Transverse colon (tissue), 4 donors: ENCODE measurements around the gene PRLH. TPM values are rescaled to one million over a fixed set of nuclear protein-coding genes. Genes with fewer than 3 reads are reported as not detected.

Experiments
- DNase-seq: peaks from one replicate; pipeline ENCODE4 v3.0.0-alpha.2; 2019
- H3K27ac ChIP-seq, 4 donors: fragments of 200-600 bp; sonication (generic); 2 replicates each; pipeline ENCODE4 v1.5.1; 2016 to 2018; ENCODE audit warnings: inconsistent platforms in 4 of 4
- H3K27me3 ChIP-seq: fragments of 200-600 bp; sonication (generic); 2 replicates; pipeline ENCODE4 v1.5.1; 2017; ENCODE audit warnings: inconsistent platforms
- H3K36me3 ChIP-seq, 4 donors: fragments of 200-600 bp; sonication (generic); 2 replicates each; pipeline ENCODE4 v1.5.1; 2017 to 2019; ENCODE audit warnings: inconsistent platforms in 4 of 4
- H3K4me1 ChIP-seq, 4 donors: fragments of 200-600 bp; sonication (generic); 2 replicates each; pipeline ENCODE4 v1.5.1; 2017 to 2020; ENCODE audit warnings: inconsistent platforms in 4 of 4
- H3K4me3 ChIP-seq, 4 donors: fragments of 200-600 bp; sonication (generic); 1 replicate in 1 of 4; 2 replicates in 3 of 4; pipeline versions ENCODE4 v1.5.1 to v1.6.1; 2017 to 2019; ENCODE audit warnings: inconsistent platforms in 4 of 4
- H3K9me3 ChIP-seq, 2 donors: fragments of 200-600 bp; sonication (generic); 2 replicates each; pipeline ENCODE4 v1.5.1; 2017 to 2019; ENCODE audit warnings: inconsistent platforms in 2 of 2
- CTCF ChIP-seq, 5 experiments: fragments of 200-600 bp in 3 of 5; fragments of 450-650 bp in 2 of 5; sonication (generic) in 3 of 5; IDR thresholded peaks; 1 replicate in 2 of 5; 2 replicates in 3 of 5; pipeline ENCODE4 v1.5.1; 2016 to 2017; ENCODE audit warnings: antibody characterized with exemption in 5 of 5, inconsistent platforms in 3 of 5, mild to moderate bottlenecking in 2 of 5, moderate library complexity in 1 of 5
- EP300 ChIP-seq: sonication (generic); formaldehyde crosslinking; IDR thresholded peaks from one replicate; pipeline ENCODE4 v1.6.1; 2017; ENCODE audit warnings: antibody characterized with exemption, low read depth
- POLR2A ChIP-seq: fragments of 450-650 bp; IDR thresholded peaks from one replicate; pipeline ENCODE4 v1.6.1; 2016; ENCODE audit warnings: antibody characterized with exemption, mild to moderate bottlenecking, moderate library complexity
- POLR2AphosphoS5 ChIP-seq, 3 donors: sonication (generic); formaldehyde crosslinking; IDR thresholded peaks; one replicate each; pipeline ENCODE4 v1.6.1; 2016; ENCODE audit warnings: antibody characterized with exemption in 3 of 3
- WGBS, 2 donors: methylation state at CpG; one replicate each; pipeline ENCODE4 v1.1.5; 2018; ENCODE audit warnings: low coverage in 1 of 2; 5-methylcytosine and 5-hydroxymethylcytosine counted together
- in situ Hi-C, 4 donors: fragments of 200-750 bp; cut with MboI; loops; one replicate each; pipeline versions ENCODE4 v1.15.0 to v1.15.1; 2017; ENCODE audit warnings: low sequenced_read_pairs in 3 of 4, low pct_ligation_motif_present in 1 of 4, low pct_unique_long_range_greater_than_20kb in 1 of 4
- intact Hi-C: fragments of 100-400 bp; cut with DNase I; formaldehyde crosslinking; loops from one replicate; pipeline ENCODE4 v1.15.1; 2023; ENCODE audit warnings: low total_unique reads
- total RNA-seq, 4 donors: library from RNA; depleted of rRNA; stranded (reverse); fragments of >200 nt; gene quantifications; one replicate each; pipeline ENCODE4 v1.1.0, GENCODE V29; 2016

The PRLH gene
- total RNA-seq, 4 donors from 2014 or later = not detected

- in situ Hi-C loops (loop anchor here in 1 of 4 donors (25.0 kb wide), 1 partner anchor 139 kb away; no protein-coding TSS in a partner anchor), intact Hi-C loops (loop anchor here (10.0 kb wide), 1 partner anchor 76 kb away; no protein-coding TSS in a partner anchor)
- H3K27ac ChIP-seq = no peak overlapping the region
- H3K9me3 ChIP-seq = no peaks in the 10 kb centered on the region
- WGBS, 2 donors = 85 to 100% methylated on average over 2 to 14 of the region's 14 CpGs
- H3K4me3 ChIP-seq = no peak overlapping the region
- TF ChIP-seq CTCF (IDR thresholded peaks at IDR 0.05) (no peak), EP300 (no peak)
- H3K36me3 ChIP-seq = no peaks in the 10 kb centered on the region
- peaks cover 0 to 13% (median 6%) of the 10 kb centered on the region in 4 donors for H3K4me1 ChIP-seq
- no peaks in the 10 kb centered on the region for H3K27me3 ChIP-seq
- no peak for DNase-seq
Measured at GRCh38 chr2:237598468-237599208, 32.3 kb downstream of the PRLH start.

GRCh38 chr2:237599465-237600110 is 33.2 kb downstream of the PRLH start:
- no peak for DNase-seq
- WGBS, 2 donors = 79 to 82% methylated on average over 2 to 9 of the region's 9 CpGs
- H3K4me1 ChIP-seq = peaks cover 0 to 20% (median 4%) of the 10 kb centered on the region in 4 donors
- no peaks in the 10 kb centered on the region for H3K27me3 ChIP-seq
- no peaks in the 10 kb centered on the region for H3K9me3 ChIP-seq
- intact Hi-C loops = loop anchor here (10.0 kb wide), 1 partner anchor 75 kb away; no protein-coding TSS in a partner anchor
- H3K4me3 ChIP-seq = peak overlapping the region in 1 of 4 donors; percentile 5
- peak overlapping the region; percentile 38 to 65 (median 56) for H3K27ac ChIP-seq
- no peak for TF ChIP-seq POLR2AphosphoS5 (IDR thresholded peaks at IDR 0.05)
- no peak for TF ChIP-seq EP300
- TF ChIP-seq CTCF (IDR thresholded peaks at IDR 0.05) = no peak
- TF ChIP-seq POLR2A = no peak
- in situ Hi-C loops = loop anchor here in 1 of 4 donors (25.0 kb wide), 1 partner anchor 138 kb away; no protein-coding TSS in a partner anchor
- no peaks in the 10 kb centered on the region for H3K36me3 ChIP-seq

GRCh38 chr2:237600205-237600846 is 34.0 kb downstream of the PRLH start:
- no peaks in the 10 kb centered on the region for H3K36me3 ChIP-seq
- 66% methylated on average over 16 of the region's 16 CpGs; no CpG with 5 or more reads in 1 of the 2 donors for WGBS, 2 donors
- peak overlapping the region; percentile 38 to 65 (median 56) for H3K27ac ChIP-seq
- in situ Hi-C loops = no loop called here
- peaks cover 0 to 20% (median under 1%) of the 10 kb centered on the region in 4 donors for H3K4me1 ChIP-seq
- H3K4me3 ChIP-seq = peak overlapping the region in 1 of 4 donors; percentile 5
- no peaks in the 10 kb centered on the region for H3K27me3 ChIP-seq
- intact Hi-C loops = no loop called here
- TF ChIP-seq POLR2A = no peak
- TF ChIP-seq EP300 = no peak
- TF ChIP-seq POLR2AphosphoS5 (IDR thresholded peaks at IDR 0.05) = no peak
- no peak for TF ChIP-seq CTCF (IDR thresholded peaks at IDR 0.05)
- no peak for DNase-seq
- H3K9me3 ChIP-seq = no peaks in the 10 kb centered on the region

- no peak for TF ChIP-seq POLR2AphosphoS5 (IDR thresholded peaks at IDR 0.05)
- TF ChIP-seq CTCF (IDR thresholded peaks at IDR 0.05) = no peak
- no peak for TF ChIP-seq POLR2A
- TF ChIP-seq EP300 = no peak
- Histone ChIP-seq H3K4me1 (peaks cover 0 to 20% (median 0%) of the 10 kb centered on the region in 4 donors), H3K27ac (no peak overlapping the region), H3K9me3 (no peaks in the 10 kb centered on the region), H3K27me3 (no peaks in the 10 kb centered on the region), H3K36me3 (no peaks in the 10 kb centered on the region), H3K4me3 (no peak overlapping the region)
- DNase-seq = no peak
- 93% methylated on average over 14 of the region's 14 CpGs; no CpG with 5 or more reads in 1 of the 2 donors for WGBS, 2 donors
- in situ Hi-C loops = no loop called here
- intact Hi-C loops = no loop called here
Measured at GRCh38 chr2:237601453-237602116, 35.2 kb downstream of the PRLH start.
